Skin epidermis (tissue), 12 donors: Measurements from ENCODE around the gene LRMDA.

Experiments used
- H3K27ac ChIP-seq, 21 experiments: fragments of 200-600 bp; sonication (generic) in 11 of 21; one replicate each; pipeline ENCODE4 v1.5.0; 2020; ENCODE audit warnings: mild to moderate bottlenecking in 3 of 21, inconsistent platforms in 2 of 21, moderate library complexity in 2 of 21
- H3K4me3 ChIP-seq, 7 experiments: fragments of 200-600 bp; sonication (generic) in 2 of 7; one replicate each; pipeline ENCODE4 v1.5.0; 2020; ENCODE audit warnings: inconsistent platforms in 2 of 7, mild to moderate bottlenecking in 2 of 7, moderate library complexity in 1 of 7

LRMDA gene

GRCh38 chr10:75803121-75803520, 371.7 kb downstream of the LRMDA start:
- Histone ChIP-seq H3K4me3 (no peak overlapping the region), H3K27ac (no peak overlapping the region)

- Histone ChIP-seq H3K27ac (no peak overlapping the region), H3K4me3 (no peak overlapping the region)
Measured at GRCh38 chr10:75803816-75804552, 372.6 kb downstream of the LRMDA start.

- Histone ChIP-seq H3K4me3 (no peak overlapping the region), H3K27ac (no peak overlapping the region)
Measured at GRCh38 chr10:75806186-75806585, 374.8 kb downstream of the LRMDA start.

GRCh38 chr10:75807456-75807855, 376.0 kb downstream of the LRMDA start:
- Histone ChIP-seq H3K4me3 (no peak overlapping the region), H3K27ac (no peak overlapping the region)

- H3K4me3 ChIP-seq, result no peak overlapping the region
- H3K27ac ChIP-seq, result no peak overlapping the region
Measured at GRCh38 chr10:75809003-75809402, 377.6 kb downstream of the LRMDA start.

GRCh38 chr10:75814014-75814413, 382.6 kb downstream of the LRMDA start:
- no peak overlapping the region for H3K27ac ChIP-seq
- H3K4me3 ChIP-seq, result no peak overlapping the region

- H3K4me3 ChIP-seq, result no peak overlapping the region
- no peak overlapping the region for H3K27ac ChIP-seq
Measured at GRCh38 chr10:75815066-75815465, 383.6 kb downstream of the LRMDA start.

GRCh38 chr10:75817198-75817597, 385.8 kb downstream of the LRMDA start:
- Histone ChIP-seq H3K27ac (no peak overlapping the region), H3K4me3 (no peak overlapping the region)

GRCh38 chr10:75818552-75818951, 387.1 kb downstream of the LRMDA start:
- no peak overlapping the region for H3K4me3 ChIP-seq
- H3K27ac ChIP-seq, result no peak overlapping the region

- no peak overlapping the region for H3K4me3 ChIP-seq
- H3K27ac ChIP-seq, result no peak overlapping the region
Measured at GRCh38 chr10:75825235-75825634, 393.8 kb downstream of the LRMDA start.

GRCh38 chr10:75825661-75826060, 394.2 kb downstream of the LRMDA start:
- no peak overlapping the region for H3K27ac ChIP-seq

GRCh38 chr10:75826846-75827245, 395.4 kb downstream of the LRMDA start:
- H3K4me3 ChIP-seq, result no peak overlapping the region
- H3K27ac ChIP-seq, result no peak overlapping the region

More at GRCh38 chr10:75825661-75826060, 394.2 kb downstream of the LRMDA start:
- H3K4me3 ChIP-seq, result no peak overlapping the region

GRCh38 chr10:75827587-75828021, 396.2 kb downstream of the LRMDA start:
- no peak overlapping the region for H3K4me3 ChIP-seq
- no peak overlapping the region for H3K27ac ChIP-seq

- no peak overlapping the region for H3K27ac ChIP-seq
- H3K4me3 ChIP-seq, result no peak overlapping the region
Measured at GRCh38 chr10:75828413-75828812, 397.0 kb downstream of the LRMDA start.

- no peak overlapping the region for H3K4me3 ChIP-seq
- H3K27ac ChIP-seq, result no peak overlapping the region
Measured at GRCh38 chr10:75836064-75836463, 404.6 kb downstream of the LRMDA start.

GRCh38 chr10:75838486-75838885, 407.1 kb downstream of the LRMDA start:
- Histone ChIP-seq H3K27ac (no peak overlapping the region), H3K4me3 (no peak overlapping the region)

- no peak overlapping the region for H3K4me3 ChIP-seq
- H3K27ac ChIP-seq, result no peak overlapping the region
Measured at GRCh38 chr10:75839020-75839419, 407.6 kb downstream of the LRMDA start.

GRCh38 chr10:75841266-75841665, 409.8 kb downstream of the LRMDA start:
- no peak overlapping the region for H3K27ac ChIP-seq

GRCh38 chr10:75845176-75845947, 413.9 kb downstream of the LRMDA start:
- H3K27ac ChIP-seq, result no peak overlapping the region
- H3K4me3 ChIP-seq, result no peak overlapping the region

More at GRCh38 chr10:75841266-75841665, 409.8 kb downstream of the LRMDA start:
- no peak overlapping the region for H3K4me3 ChIP-seq

- Histone ChIP-seq H3K4me3 (no peak overlapping the region), H3K27ac (no peak overlapping the region)
Measured at GRCh38 chr10:75847477-75847876, 416.1 kb downstream of the LRMDA start.
